ENCODE measurements around the gene HMGB3. TPM values are rescaled to one million over a fixed set of nuclear protein-coding genes. Genes with fewer than 3 reads are reported as not detected.

HMGB3 gene
- total RNA-seq, 1 experiment from 2014 or later = 373 TPM

- no peak overlapping the region for H3T11ph ChIP-seq (ENCODE audit: low read length)
- no peak overlapping the region for H3K27ac ChIP-seq (ENCODE audit: insufficient read length, low read depth, low read length)
- no peak overlapping the region for H4K5ac ChIP-seq (ENCODE audit: insufficient read length, low read depth, low read length)
- no peak overlapping the region for H4K91ac ChIP-seq (ENCODE audit: insufficient read length, low read depth, low read length)
- H3K9me3 Mint-ChIP-seq = peaks cover 51 to 68% of the 10 kb centered on the region in 2 experiments
- no peaks in the 10 kb centered on the region; the same call in 1 of the 2 replicates for H3K4me1 ChIP-seq (ENCODE audit: insufficient read depth, low read length)
- no peak overlapping the region for H3K4me3 Mint-ChIP-seq
- no peaks in the 10 kb centered on the region for H4K20me1 ChIP-seq (ENCODE audit: control insufficient read depth, insufficient read depth, insufficient read length)
- no peak for TF ChIP-seq CTCF (conservative IDR thresholded peaks at IDR 0.05)
- no CpG with 5 or more reads among the region's 3 CpGs for WGBS (ENCODE audit: extremely low coverage, insufficient read length, low lambda C conversion rate)
- H3K27me3 ChIP-seq (ENCODE audit: insufficient read depth, low read length) = no peaks in the 10 kb centered on the region
- H3K79me2 ChIP-seq (ENCODE audit: insufficient read depth, low read length) = no peaks in the 10 kb centered on the region
- no peak overlapping the region for H3K14ac ChIP-seq (ENCODE audit: insufficient read depth, low read length)
- no peak overlapping the region for H3K9ac ChIP-seq (ENCODE audit: extremely low read depth, insufficient read length, low read length)
- H3K4me1 Mint-ChIP-seq = peaks cover 14 to 19% of the 10 kb centered on the region in 2 experiments
- no peak for DNase-seq
- no peak overlapping the region for H2AK5ac ChIP-seq (ENCODE audit: insufficient read length, low read length)
- H2AFZ ChIP-seq (ENCODE audit: low read length) = no peak overlapping the region
- no peaks in the 10 kb centered on the region for H3K9me3 ChIP-seq (ENCODE audit: control insufficient read depth, low read depth, low read length)
- no peak overlapping the region for H3K4ac ChIP-seq (ENCODE audit: low read depth, low read length)
- H3K56ac ChIP-seq (ENCODE audit: insufficient read length, low read depth, low read length) = no peak overlapping the region
- no peak overlapping the region for H3K4me2 ChIP-seq (ENCODE audit: insufficient read depth, insufficient read length, low read length)
- H2BK20ac ChIP-seq (ENCODE audit: low read depth, low read length, poor library complexity, severe bottlenecking) = no peak overlapping the region
- H3K79me1 ChIP-seq (ENCODE audit: insufficient read depth, low read depth, low read length, poor library complexity, severe bottlenecking) = no peaks in the 10 kb centered on the region
- H2BK5ac ChIP-seq (ENCODE audit: insufficient read length, low read length) = no peak overlapping the region
- no peak overlapping the region for H4K8ac ChIP-seq (replicated peaks; ENCODE audit: insufficient read length, low read depth, low read length)
- no peak overlapping the region for H3K18ac ChIP-seq (ENCODE audit: insufficient read length, low read depth, low read length)
- no peak overlapping the region for H2BK120ac ChIP-seq (ENCODE audit: low read depth, low read length, poor library complexity, severe bottlenecking)
- H3K36me3 Mint-ChIP-seq (ENCODE audit: insufficient read depth in 1 of 3, low read depth in 3 of 3) = peaks cover 0 to 5% (median 3%) of the 10 kb centered on the region in 3 experiments; a peak in 2 of 7 replicates
- no peak overlapping the region; a peak in 1 of 7 replicates for H3K27ac Mint-ChIP-seq
- H2BK12ac ChIP-seq (ENCODE audit: insufficient read length, low read depth, low read length) = no peak overlapping the region
- H2BK15ac ChIP-seq (ENCODE audit: low read depth, low read length) = no peak overlapping the region
- no peak overlapping the region for H3K23ac ChIP-seq (ENCODE audit: insufficient read length, low read depth, low read length)
- H3K23me2 ChIP-seq (ENCODE audit: insufficient read length, low read depth, low read length, poor library complexity, severe bottlenecking) = no peaks in the 10 kb centered on the region
- H3K27me3 Mint-ChIP-seq (ENCODE audit: low read depth) = peaks cover 5% of the 10 kb centered on the region
Measured at GRCh38 chrX:150966742-150967141, 16.4 kb upstream of the HMGB3 start.
